Measurements from ENCODE around the gene HHATL.
A peak's percentile ranks its signal among the peaks of the same experiment; 100 is the strongest.

The HHATL gene

GRCh38 chr3:42696356-42697288 lies 6.0 kb downstream of the HHATL start:
- no peak for DNase-seq

- no peak for DNase-seq
These were observed 8.2 kb downstream of the HHATL start for GRCh38 chr3:42694366-42694765.

- no peak for DNase-seq
These were observed 9.1 kb downstream of the HHATL start for GRCh38 chr3:42693530-42693930.

- no peak for DNase-seq
These were observed 9.7 kb downstream of the HHATL start for GRCh38 chr3:42692667-42693529.

GRCh38 chr3:42691816-42692666 lies 10.6 kb downstream of the HHATL start:
- DNase-seq, result no peak

GRCh38 chr3:42690766-42691680 lies 11.6 kb downstream of the HHATL start:
- no peak for DNase-seq

GRCh38 chr3:42690191-42690590 lies 12.4 kb downstream of the HHATL start:
- DNase-seq, result no peak

- no peak for DNase-seq
These were observed 13.1 kb downstream of the HHATL start for GRCh38 chr3:42689421-42690014.

- DNase-seq, result no peak
These were observed 13.8 kb downstream of the HHATL start for GRCh38 chr3:42688487-42689420.

GRCh38 chr3:42688016-42688415 lies 14.6 kb downstream of the HHATL start:
- no peak for DNase-seq

- DNase-seq, result no peak
These were observed 15.6 kb downstream of the HHATL start for GRCh38 chr3:42686832-42687650.

GRCh38 chr3:42685891-42686820 lies 16.4 kb downstream of the HHATL start:
- no peak for DNase-seq

GRCh38 chr3:42685363-42685881 lies 17.2 kb downstream of the HHATL start, which contains the start of gene KLHL40:
TSS of gene KLHL40 (plus strand) at chr3:42685537. CDS start at chr3:42685619, 82 bp downstream.
- DNase-seq, result no peak

GRCh38 chr3:42684632-42685362 lies 17.8 kb downstream of the HHATL start:
- DNase-seq, result no peak

GRCh38 chr3:42683875-42684598 lies 18.6 kb downstream of the HHATL start:
- DNase-seq, result peak; percentile 17
